GM20000 (cell line): ENCODE results near the gene ADCY3.
"Not testable (repeated sequence)": the region's sequence is repeated elsewhere in the genome, so short reads cannot be mapped to it uniquely, and the experiment has no call there.

Source experiments
- DNase-seq: peaks from one replicate; pipeline ENCODE4 v3.0.0; 2012; ENCODE audit warnings: low spot score
- CTCF ChIP-seq: IDR thresholded peaks from 2 replicates; pipeline ENCODE4 v1.5.1; 2012; ENCODE audit warnings: mild to moderate bottlenecking, control low read depth; ENCODE audit errors: extremely low read depth, missing control alignments

ADCY3 gene

DNA sequence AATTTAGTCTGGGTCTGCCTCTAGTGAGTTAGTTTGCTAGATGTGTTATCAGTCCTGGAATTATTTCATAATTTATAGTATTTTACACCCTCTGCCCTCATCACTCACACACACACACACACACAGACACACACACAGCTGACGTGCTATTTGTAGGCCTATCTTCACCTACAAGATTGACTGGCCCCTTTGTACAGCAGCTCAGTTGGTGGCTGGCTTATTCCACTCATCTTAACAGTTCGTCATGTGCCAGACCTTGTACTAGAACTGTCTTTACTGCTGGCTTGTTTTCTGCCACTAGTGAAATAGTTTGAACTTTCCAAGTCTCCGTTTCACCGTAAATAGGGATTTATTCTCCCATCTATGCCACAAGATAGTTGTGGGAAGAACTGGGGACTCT lies 105.5 kb downstream of the ADCY3 start:
- DNase-seq, result no peak
- TF ChIP-seq CTCF, result no peak

DNA sequence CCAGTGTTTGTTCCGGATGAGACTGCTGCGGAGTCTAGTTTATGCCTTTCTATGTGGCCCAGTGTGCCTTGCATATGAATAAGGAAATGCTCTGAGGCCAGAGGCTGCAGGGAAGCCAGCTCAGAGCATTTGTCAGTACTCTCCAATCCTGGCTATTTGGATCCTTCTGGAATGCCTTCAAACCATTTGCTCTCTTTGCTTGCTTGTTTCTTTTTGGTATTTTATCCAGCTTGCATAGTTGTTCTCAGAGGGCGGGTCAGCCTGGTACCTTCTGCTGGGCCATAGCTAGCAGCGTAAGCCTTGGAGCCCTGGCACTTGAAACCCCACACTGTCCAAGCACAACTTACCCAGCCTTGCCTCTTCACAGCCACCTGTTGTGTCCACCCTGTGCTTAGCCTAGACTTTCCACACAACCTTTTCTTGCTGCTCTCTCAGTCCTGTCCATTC lies 106.3 kb downstream of the ADCY3 start:
- DNase-seq, result no peak
- no peak for TF ChIP-seq CTCF

DNA sequence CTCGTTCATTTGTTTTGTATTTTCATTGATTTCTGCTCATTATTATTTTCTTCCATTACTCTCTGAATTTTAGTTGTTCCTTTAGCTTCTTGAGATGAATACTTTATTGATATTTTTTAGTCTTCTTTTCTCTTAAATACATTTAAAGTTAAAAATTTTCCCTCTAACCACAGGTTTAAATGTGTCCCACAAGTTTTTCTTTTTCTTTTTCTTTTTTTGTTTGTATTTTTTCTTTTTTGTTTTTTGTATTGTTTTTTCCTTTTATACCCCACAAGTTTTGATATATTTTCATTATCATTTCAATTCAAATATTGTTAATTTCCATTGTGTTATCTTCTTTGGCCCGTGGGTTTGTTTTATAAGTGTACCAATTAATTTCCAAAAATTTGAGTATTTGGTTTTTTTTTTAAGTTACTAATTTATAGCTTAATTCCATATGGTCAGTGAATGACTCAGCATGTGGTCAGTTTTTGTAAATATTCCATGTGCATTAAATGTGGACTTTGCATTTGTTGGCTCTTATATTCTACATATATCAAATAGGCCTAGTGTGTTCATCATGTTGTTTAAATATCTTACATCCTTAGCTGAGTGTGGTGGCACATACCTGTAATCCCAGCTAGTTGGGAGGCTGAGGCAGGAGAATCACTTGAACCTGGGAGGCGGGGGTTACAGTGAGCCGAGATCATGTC lies 110.6 kb downstream of the ADCY3 start:
- TF ChIP-seq CTCF, result no peak
- DNase-seq, result no peak

DNA sequence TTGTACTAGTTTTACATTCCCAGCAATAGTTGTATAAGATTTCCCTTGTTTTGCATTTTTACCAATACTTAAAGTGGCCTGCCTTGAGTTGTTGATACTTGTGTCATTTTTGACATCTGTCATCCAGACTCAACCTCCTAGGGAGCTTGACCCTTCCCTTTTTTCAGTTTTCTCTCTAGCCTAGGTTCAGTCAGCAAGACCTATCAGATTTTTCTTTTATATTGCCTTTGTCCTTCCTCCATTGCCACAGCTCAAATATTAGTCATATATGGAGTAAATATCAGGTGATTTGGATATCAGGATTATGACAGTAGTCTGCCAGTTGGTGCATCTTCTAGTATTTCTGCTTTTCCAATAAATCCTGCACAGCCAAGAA lies 113.4 kb downstream of the ADCY3 start:
- TF ChIP-seq CTCF, result no peak
- DNase-seq, result no peak

- not testable (repeated sequence) for DNase-seq
Measured at GRCh38 chr2:24805811-24806660, 114.0 kb downstream of the ADCY3 start.

DNA sequence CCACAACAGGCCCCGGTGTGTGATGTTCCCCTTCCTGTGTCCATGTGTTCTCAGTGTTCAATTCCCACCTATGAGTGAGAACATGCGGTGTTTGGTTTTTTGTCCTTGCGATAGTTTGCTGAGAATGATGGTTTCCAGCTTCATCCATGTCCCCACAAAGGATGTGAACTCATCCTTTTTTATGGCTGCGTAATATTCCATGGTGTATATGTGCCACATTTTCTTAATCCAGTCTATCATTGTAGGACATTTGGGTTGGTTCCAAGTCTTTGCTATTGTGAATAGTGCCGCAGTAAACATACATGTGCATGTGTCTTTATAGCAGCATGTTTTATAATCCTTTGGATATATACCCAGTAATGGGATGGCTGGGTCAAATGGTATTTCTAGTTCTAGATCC lies 119.5 kb downstream of the ADCY3 start:
- not testable (repeated sequence) for DNase-seq

DNA sequence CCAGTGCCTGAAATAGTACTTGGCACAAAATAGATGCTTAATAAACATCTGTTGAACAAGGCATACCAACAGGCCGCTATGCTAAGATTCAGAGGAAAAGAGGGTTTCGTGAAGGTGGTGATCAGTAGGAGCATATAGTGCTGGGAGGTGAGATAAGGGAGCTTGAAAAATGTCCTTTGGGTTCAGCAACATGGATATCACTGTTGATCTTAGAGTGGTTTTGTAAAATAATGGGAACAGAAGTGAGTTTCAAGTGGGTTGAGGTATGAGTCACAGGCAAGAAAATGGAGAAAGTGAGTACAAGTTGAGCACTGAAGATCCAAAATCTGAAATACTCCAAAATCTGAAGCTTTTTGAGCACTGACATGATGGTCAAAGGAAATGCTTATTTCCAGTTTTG lies 122.4 kb downstream of the ADCY3 start:
- no peak for DNase-seq
- no peak for TF ChIP-seq CTCF

GRCh38 chr2:24793761-24794435 lies 126.1 kb downstream of the ADCY3 start:
- peak; percentile 19 for DNase-seq
- no peak for TF ChIP-seq CTCF
